Hematopoietic multipotent progenitor cell treated with erythropoietin and hydrocortisone succinate and interleukin-3 and kit ligand, for 4 days (in vitro differentiated cells): ENCODE data around the gene CYGB.

Experiments used
- DNase-seq: peaks from one replicate; pipeline ENCODE4 v3.0.0-alpha.2; 2015

The CYGB gene

GRCh38 chr17:76497979-76498875, 39.3 kb downstream of the CYGB start:
- DNase-seq, result no peak

- DNase-seq, result no peak
These were observed 39.9 kb downstream of the CYGB start for GRCh38 chr17:76497699-76497978.

- DNase-seq, result no peak
These were observed 41.0 kb downstream of the CYGB start for GRCh38 chr17:76496464-76496863.

GRCh38 chr17:76495663-76496400, 41.7 kb downstream of the CYGB start:
- no peak for DNase-seq

GRCh38 chr17:76493505-76494167, 43.9 kb downstream of the CYGB start:
- DNase-seq, result no peak

- DNase-seq, result peak; percentile 80
These were observed 44.5 kb downstream of the CYGB start for GRCh38 chr17:76492989-76493501.

GRCh38 chr17:76492123-76492988, 45.2 kb downstream of the CYGB start:
- no peak for DNase-seq

GRCh38 chr17:76491271-76492122, 46.0 kb downstream of the CYGB start:
- peak; percentile 63 for DNase-seq

- no peak for DNase-seq
These were observed 47.3 kb downstream of the CYGB start for GRCh38 chr17:76490112-76490710.

GRCh38 chr17:76487451-76488192, 49.9 kb downstream of the CYGB start:
- no peak for DNase-seq

- peak; percentile 27 for DNase-seq
These were observed 51.9 kb downstream of the CYGB start for GRCh38 chr17:76485569-76485968.

GRCh38 chr17:76484228-76484725, 53.2 kb downstream of the CYGB start:
- no peak for DNase-seq

GRCh38 chr17:76481071-76481655, 56.3 kb downstream of the CYGB start:
- no peak for DNase-seq

GRCh38 chr17:76480632-76481031, 56.9 kb downstream of the CYGB start:
- DNase-seq, result peak; percentile 63

GRCh38 chr17:76479515-76480060, 57.9 kb downstream of the CYGB start:
- no peak for DNase-seq

- no peak for DNase-seq
These were observed 58.6 kb downstream of the CYGB start for GRCh38 chr17:76478730-76479514.

- no peak for DNase-seq
These were observed 59.4 kb downstream of the CYGB start for GRCh38 chr17:76478097-76478496.

GRCh38 chr17:76477576-76477975, 59.9 kb downstream of the CYGB start:
- no peak for DNase-seq
